H1 (cell line): ENCODE measurements around the gene MARK1. TPM values are rescaled to one million over a fixed set of nuclear protein-coding genes. Genes with fewer than 3 reads are reported as not detected.

Source experiments
- CTCF ChIA-PET: fragments of 300-600 bp; sonication (Branson Sonifier 250); formaldehyde crosslinking; loops from one replicate; lab custom pipeline; 2021; ENCODE audit not compliant: partially characterized antibody; lab: Charles Lee
- POLR2A ChIA-PET: fragments of 300-600 bp; sonication (Branson Sonifier 250); formaldehyde crosslinking; loops from one replicate; lab custom pipeline; 2021; ENCODE audit warnings: inconsistent platforms; ENCODE audit not compliant: partially characterized antibody; lab: Charles Lee
- DNase-seq, 2 experiments: peaks; one replicate each; pipeline versions ENCODE4 v3.0.0 to v3.0.0-alpha.2; 2010 to 2022; ENCODE audit warnings: low spot score in 2 of 2, low read depth in 1 of 2, mixed read lengths in 1 of 2
- FAIRE-seq: peaks from 2 replicates; lab custom pipeline; 2011; peaks lifted over from hg19 to GRCh38; lab: Jason Lieb, UNC
- H2AFZ ChIP-seq: 2 replicates; pipeline ENCODE4 v1.8.1; 2012; ENCODE audit warnings: low read length, inconsistent platforms
- H2AK5ac ChIP-seq: 2 replicates; pipeline ENCODE4 v1.6.1; 2013; ENCODE audit warnings: low read depth, low read length
- H2BK120ac ChIP-seq: replicated peaks from 2 replicates; pipeline ENCODE3; 2013; ENCODE audit warnings: low read depth, low read length, inconsistent platforms
- H2BK12ac ChIP-seq: 2 replicates; pipeline ENCODE4 v1.6.1; 2013; ENCODE audit warnings: low read depth, low read length
- H2BK15ac ChIP-seq: 2 replicates; pipeline ENCODE4 v1.6.1; 2013; ENCODE audit warnings: low read length
- H2BK20ac ChIP-seq: 2 replicates; pipeline ENCODE4 v1.6.1; 2013; ENCODE audit warnings: low read length
- H2BK5ac ChIP-seq: 2 replicates; pipeline ENCODE4 v1.6.1; 2013; ENCODE audit warnings: low read depth, low read length
- H3K14ac ChIP-seq: 2 replicates; pipeline ENCODE4 v1.6.1; 2013; ENCODE audit warnings: inconsistent platforms; ENCODE audit not compliant: insufficient read length
- H3K18ac ChIP-seq: 2 replicates; pipeline ENCODE4 v1.6.1; 2013; ENCODE audit warnings: low read length; ENCODE audit errors: extremely low read depth
- H3K23ac ChIP-seq: 2 replicates; pipeline ENCODE4 v1.6.1; 2013; ENCODE audit warnings: inconsistent platforms; ENCODE audit not compliant: insufficient read length
- H3K23me2 ChIP-seq: 2 replicates; pipeline ENCODE4 v1.6.1; 2013; ENCODE audit warnings: low read depth, low read length
- H3K27ac ChIP-seq: 2 replicates; pipeline ENCODE4 v1.6.1; 2011; ENCODE audit warnings: low read depth, low read length, inconsistent platforms
- H3K27me3 ChIP-seq, 4 experiments: replicated peaks in 1 of 4; 1 replicate in 1 of 4; 2 replicates in 3 of 4; pipeline versions ENCODE4 v1.6.1 to v1.8.1; 2011 to 2013; ENCODE audit warnings: low read length in 3 of 4, mild to moderate bottlenecking in 3 of 4, inconsistent platforms in 2 of 4, mixed read lengths in 2 of 4, moderate library complexity in 1 of 4; ENCODE audit not compliant: control insufficient read depth in 3 of 4, insufficient read depth in 3 of 4; ENCODE audit errors: extremely low read depth in 1 of 4
- H3K36me3 ChIP-seq, 4 experiments: 2 replicates each; pipeline versions ENCODE4 v1.6.1 to v1.8.1; 2011 to 2013; ENCODE audit warnings: mild to moderate bottlenecking in 4 of 4, low read length in 3 of 4, moderate library complexity in 2 of 4, control low read depth in 1 of 4, inconsistent platforms in 1 of 4; ENCODE audit not compliant: insufficient read depth in 4 of 4, control insufficient read depth in 2 of 4
- H3K4ac ChIP-seq: replicated peaks from 2 replicates; pipeline ENCODE3; 2013; ENCODE audit warnings: low read length, low read depth, mixed read lengths, inconsistent platforms; ENCODE audit not compliant: insufficient read length
- H3K4me1 ChIP-seq, 4 experiments: replicated peaks in 1 of 4; 1 replicate in 1 of 4; 2 replicates in 3 of 4; pipeline versions ENCODE4 v1.6.1 to v1.8.1; 2011 to 2013; ENCODE audit warnings: low read length in 3 of 4, inconsistent platforms in 2 of 4, mixed read lengths in 1 of 4; ENCODE audit not compliant: insufficient read depth in 4 of 4, control insufficient read depth in 3 of 4
- H3K4me2 ChIP-seq, 2 experiments: 2 replicates each; pipeline versions ENCODE4 v1.6.1 to v1.8.1; 2011 to 2013; ENCODE audit warnings: low read depth in 2 of 2, low read length in 2 of 2, control low read depth in 1 of 2, inconsistent platforms in 1 of 2, mild to moderate bottlenecking in 1 of 2; ENCODE audit not compliant: insufficient read depth in 1 of 2
- H3K4me3 ChIP-seq, 4 experiments: fragments of 200-600, 300-600 bp in 1 of 4; sonication (generic), shearing (Covaris generic), sonication (Bioruptor Twin) in 1 of 4; 2 replicates each; pipeline versions ENCODE4 v1.5.1 to v1.8.1; 2011 to 2016; ENCODE audit warnings: low read length in 4 of 4, low read depth in 3 of 4, control low read depth in 2 of 4, inconsistent platforms in 2 of 4, mild to moderate bottlenecking in 2 of 4, mixed read lengths in 1 of 4, moderate library complexity in 1 of 4; ENCODE audit not compliant: insufficient read depth in 2 of 4; ENCODE audit errors: extremely low read depth in 1 of 4
- H3K56ac ChIP-seq: replicated peaks from 2 replicates; pipeline ENCODE3; 2013; ENCODE audit warnings: low read depth, mild to moderate bottlenecking, mixed read lengths, low read length, inconsistent platforms; ENCODE audit not compliant: insufficient read length
- H3K79me1 ChIP-seq: 2 replicates; pipeline ENCODE4 v1.6.1; 2013; ENCODE audit warnings: low read depth, low read length, control low read depth
- H3K79me2 ChIP-seq, 2 experiments: 2 replicates each; pipeline versions ENCODE4 v1.6.1 to v1.8.1; 2012 to 2013; ENCODE audit warnings: low read length in 2 of 2, mild to moderate bottlenecking in 2 of 2, inconsistent platforms in 1 of 2; ENCODE audit not compliant: insufficient read depth in 2 of 2, control insufficient read depth in 1 of 2
- H3K9ac ChIP-seq, 4 experiments: replicated peaks in 1 of 4; 1 replicate in 1 of 4; 2 replicates in 3 of 4; pipeline versions ENCODE4 v1.6.1 to v1.8.1; 2011 to 2013; ENCODE audit warnings: low read depth in 3 of 4, low read length in 3 of 4, control low read depth in 2 of 4, mild to moderate bottlenecking in 2 of 4, moderate library complexity in 2 of 4, inconsistent platforms in 1 of 4; ENCODE audit errors: extremely low read depth in 1 of 4
- H3K9me3 ChIP-seq, 2 experiments: 2 replicates each; pipeline versions ENCODE4 v1.6.1 to v1.8.1; 2012 to 2013; ENCODE audit warnings: mild to moderate bottlenecking in 2 of 2, moderate library complexity in 2 of 2, control low read depth in 1 of 2, inconsistent platforms in 1 of 2, low read depth in 1 of 2, low read length in 1 of 2, mixed read lengths in 1 of 2; ENCODE audit not compliant: insufficient read depth in 2 of 2
- H4K20me1 ChIP-seq, 2 experiments: replicated peaks in 1 of 2; 2 replicates each; pipeline versions ENCODE3 to v1.8.1; 2011 to 2013; ENCODE audit warnings: inconsistent platforms in 2 of 2, low read length in 2 of 2, mild to moderate bottlenecking in 1 of 2; ENCODE audit not compliant: insufficient read depth in 2 of 2, control insufficient read depth in 1 of 2
- H4K5ac ChIP-seq: 2 replicates; pipeline ENCODE4 v1.6.1; 2013; ENCODE audit warnings: low read length, low read depth, mixed read lengths, inconsistent platforms; ENCODE audit not compliant: insufficient read length
- H4K8ac ChIP-seq: 2 replicates; pipeline ENCODE4 v1.8.0; 2013; ENCODE audit warnings: mild to moderate bottlenecking, moderate library complexity, low read length, inconsistent platforms; ENCODE audit not compliant: insufficient read depth; ENCODE audit errors: extremely low read depth
- H4K91ac ChIP-seq: replicated peaks from 2 replicates; pipeline ENCODE3; 2013; ENCODE audit warnings: low read length, mixed read lengths, inconsistent platforms; ENCODE audit not compliant: insufficient read length
- CREB1 ChIP-seq: IDR thresholded peaks from 2 replicates; pipeline ENCODE4 v1.6.1; 2012; ENCODE audit warnings: inconsistent platforms
- EZH2 ChIP-seq: fragments of 200-600 bp; sonication (generic); IDR thresholded peaks from 2 replicates; pipeline ENCODE4 v1.7.1; 2012; ENCODE audit warnings: low read depth, mild to moderate bottlenecking, moderate library complexity, low read length, inconsistent platforms; ENCODE audit not compliant: severe bottlenecking
- FOSL1 ChIP-seq: IDR thresholded peaks from 2 replicates; pipeline ENCODE4 v1.6.1; 2011; ENCODE audit warnings: mild to moderate bottlenecking, low read depth, low read length, moderate library complexity; ENCODE audit not compliant: insufficient read depth
- GABPA ChIP-seq: IDR thresholded peaks from 2 replicates; pipeline ENCODE4 v1.6.1; 2011; ENCODE audit warnings: mild to moderate bottlenecking, low read length, moderate library complexity, borderline replicate concordance; ENCODE audit not compliant: insufficient read depth
- HDAC2 ChIP-seq, 2 experiments: fragments of 300-600 bp in 1 of 2; sonication (generic) in 1 of 2; IDR thresholded peaks; 2 replicates each; pipeline ENCODE4 v1.6.1; 2011 to 2012; ENCODE audit warnings: low read depth in 2 of 2, low read length in 2 of 2, mild to moderate bottlenecking in 2 of 2, moderate library complexity in 2 of 2, borderline replicate concordance in 1 of 2, inconsistent platforms in 1 of 2
- KDM5A ChIP-seq: fragments of 200-600 bp; IDR thresholded peaks from 2 replicates; pipeline ENCODE4 v1.7.1; 2012; ENCODE audit warnings: mild to moderate bottlenecking, low read length, inconsistent platforms, mixed read lengths
- POLR2A ChIP-seq, 2 experiments: IDR thresholded peaks; 1 replicate in 1 of 2; 2 replicates in 1 of 2; pipeline ENCODE4 v1.6.1; 2011; ENCODE audit warnings: low read depth in 2 of 2, low read length in 2 of 2, mild to moderate bottlenecking in 2 of 2; ENCODE audit errors: control extremely low read depth in 1 of 2
- POLR2AphosphoS5 ChIP-seq: IDR thresholded peaks from 2 replicates; pipeline ENCODE4 v1.6.1; 2011; ENCODE audit warnings: low read depth, low read length
- POU5F1 ChIP-seq: IDR thresholded peaks from 2 replicates; pipeline ENCODE4 v1.6.1; 2011; ENCODE audit warnings: low read depth, mild to moderate bottlenecking, low read length, moderate library complexity
- RNF2 ChIP-seq: fragments of 200-900, 300-1000 bp; sonication (generic); IDR thresholded peaks from 2 replicates; pipeline ENCODE4 v1.7.1; 2016; ENCODE audit warnings: borderline replicate concordance, low read depth, mild to moderate bottlenecking, antibody characterized with exemption, low read length; ENCODE audit not compliant: poor library complexity, severe bottlenecking; ENCODE audit errors: missing control alignments
- SAP30 ChIP-seq: fragments of 300-600 bp; sonication (generic); IDR thresholded peaks from 2 replicates; pipeline ENCODE4 v1.7.1; 2012; ENCODE audit warnings: low read length, moderate library complexity, mild to moderate bottlenecking, inconsistent platforms; ENCODE audit not compliant: insufficient read depth, insufficient replicate concordance
- SP2 ChIP-seq: IDR thresholded peaks from 2 replicates; pipeline ENCODE4 v1.6.1; 2012; ENCODE audit warnings: mild to moderate bottlenecking, low read length, inconsistent platforms
- SP4 ChIP-seq: IDR thresholded peaks from 2 replicates; pipeline ENCODE4 v1.6.1; 2012; ENCODE audit warnings: low read length, inconsistent platforms
- SRF ChIP-seq: IDR thresholded peaks from 2 replicates; pipeline ENCODE4 v1.6.1; 2011; ENCODE audit warnings: mild to moderate bottlenecking, low read depth, low read length, moderate library complexity
- TAF7 ChIP-seq: optimal IDR thresholded peaks from 2 replicates; pipeline ENCODE3; 2011; ENCODE audit warnings: low read depth, mild to moderate bottlenecking, inconsistent platforms, low read length, moderate library complexity, borderline replicate concordance
- WGBS, 2 experiments: shearing (Covaris generic) in 1 of 2; methylation state at CpG; one replicate each; pipeline versions ENCODE4 v1.1.6 to v1.1.7; 2013 to 2015; ENCODE audit warnings: low lambda C conversion rate in 2 of 2, mixed read lengths in 2 of 2, inconsistent platforms in 1 of 2, low coverage in 1 of 2, missing lambda C conversion rate in 1 of 2; ENCODE audit not compliant: insufficient replicate concordance in 2 of 2, insufficient coverage in 1 of 2, insufficient read length in 1 of 2; ENCODE audit errors: extremely low coverage in 1 of 2, missing lambda C conversion rate in 1 of 2; 5-methylcytosine and 5-hydroxymethylcytosine counted together
- polyA plus RNA-seq, 7 experiments: library from polyadenylated mRNA; depleted of rRNA in 3 of 7; stranded (reverse) in 5 of 7; unstranded in 2 of 7; fragments of >200 nt in 5 of 7; fragments of 200-250 nt in 2 of 7; gene quantifications; 1 replicate in 5 of 7; 2 replicates in 1 of 7; 4 replicates in 1 of 7; pipeline versions ENCODE4 v1.2.1 to v1.2.3, GENCODE V29; 2011 to 2013; ENCODE audit warnings: missing spikeins in 2 of 7, mixed read lengths in 2 of 7
- total RNA-seq: library from RNA; stranded (reverse); fragmentation: NEBNext Ultra II Directional; extraction: Animal tissue kit (Norgen Biotek cat#: 25700); gene quantifications from 2 replicates; pipeline ENCODE4 v1.2.1, GENCODE V29; 2021

MARK1 gene
- total and polyA plus RNA-seq, 2 of the 8 experiments (the other 6 are each of a cell fraction or from before 2014, with no cell fraction given) = 5.5 to 20.5 TPM

DNA sequence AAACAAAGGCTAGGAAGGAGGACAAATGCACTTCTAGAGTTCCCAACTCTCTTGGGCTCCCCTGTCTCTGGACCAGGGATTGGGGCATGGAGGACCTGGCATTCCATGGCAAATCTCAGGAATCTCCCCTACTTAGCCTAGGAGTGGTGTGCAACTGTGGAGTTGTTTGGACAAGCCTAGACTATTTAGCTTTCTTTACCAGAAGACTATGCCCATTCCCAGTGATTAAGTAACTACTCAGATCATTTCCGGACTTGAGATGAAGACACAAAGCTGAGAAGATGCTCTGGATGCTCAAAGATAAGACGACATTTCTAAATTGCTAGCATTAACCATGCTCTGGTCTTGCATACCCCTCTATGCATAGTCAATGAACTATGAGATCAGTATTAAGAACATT lies 13.7 kb upstream of the MARK1 start:
- H3K4me3 ChIP-seq = no peak overlapping the region
- H3K4ac ChIP-seq = no peak overlapping the region
- no peak for DNase-seq
- H3K27me3 ChIP-seq = no peaks in the 10 kb centered on the region
- no peak overlapping the region for H3K14ac ChIP-seq
- H4K8ac ChIP-seq = no peak overlapping the region
- no peak overlapping the region for H2BK12ac ChIP-seq
- no peak overlapping the region for H2BK5ac ChIP-seq
- H3K79me2 ChIP-seq = no peaks in the 10 kb centered on the region
- H2BK15ac ChIP-seq = no peak overlapping the region
- peaks cover 0 to 3% (median 1%) of the 10 kb centered on the region in 4 experiments; a peak in 3 of 7 replicates for H3K4me1 ChIP-seq
- no peak overlapping the region for H2BK120ac ChIP-seq
- H4K5ac ChIP-seq = no peak overlapping the region
- H4K20me1 ChIP-seq = no peaks in the 10 kb centered on the region
- no peak overlapping the region for H3K23ac ChIP-seq
- H2AFZ ChIP-seq = no peak overlapping the region
- no peaks in the 10 kb centered on the region for H3K23me2 ChIP-seq
- H2AK5ac ChIP-seq = no peak overlapping the region
- 97% methylated on average over 2 of the region's 2 CpGs; no CpG with 5 or more reads in 1 of the 2 experiments for WGBS, 2 experiments
- ChIA-PET POLR2A (no interaction called here), CTCF (interaction anchor here (0.5 to 4.1 kb wide), 8 partner anchors 11 to 233 kb away, joined by 3 to 29 read pairs (median 4); no protein-coding TSS in a partner anchor)
- H3K79me1 ChIP-seq = no peaks in the 10 kb centered on the region
- H3K9me3 ChIP-seq = no peaks in the 10 kb centered on the region
- no peaks in the 10 kb centered on the region for H3K36me3 ChIP-seq
- no peak overlapping the region for H3K4me2 ChIP-seq
- no peak for FAIRE-seq
- H3K27ac ChIP-seq = no peak overlapping the region
- no peak overlapping the region for H3K18ac ChIP-seq
- H2BK20ac ChIP-seq = no peak overlapping the region
- H3K9ac ChIP-seq = no peak overlapping the region
- no peak overlapping the region for H4K91ac ChIP-seq
- no peak overlapping the region for H3K56ac ChIP-seq
- TF ChIP-seq CREB1 = no peak
- TF ChIP-seq POLR2AphosphoS5 = no peak
- no peak for TF ChIP-seq RNF2
- no peak for TF ChIP-seq SAP30
- TF ChIP-seq SRF = no peak
- TF ChIP-seq SP4 = no peak
- no peak for TF ChIP-seq POLR2A (IDR thresholded peaks at IDR 0.05; ENCODE audit: control extremely low read depth in 1 of 2, low read depth in 2 of 2, low read length in 2 of 2)
- TF ChIP-seq TAF7 = no peak
- TF ChIP-seq POU5F1 = no peak
- TF ChIP-seq KDM5A = no peak
- TF ChIP-seq FOSL1 = no peak
- no peak for TF ChIP-seq HDAC2 (IDR thresholded peaks at IDR 0.05; ENCODE audit: borderline replicate concordance in 1 of 2, low read depth in 2 of 2, low read length in 2 of 2)
- no peak for TF ChIP-seq SP2
- no peak for TF ChIP-seq EZH2
- no peak for TF ChIP-seq GABPA
